ENCODE data around the gene BCKDHB.
A peak's percentile ranks its signal among the peaks of the same experiment; 100 is the strongest.

BCKDHB gene

DNA sequence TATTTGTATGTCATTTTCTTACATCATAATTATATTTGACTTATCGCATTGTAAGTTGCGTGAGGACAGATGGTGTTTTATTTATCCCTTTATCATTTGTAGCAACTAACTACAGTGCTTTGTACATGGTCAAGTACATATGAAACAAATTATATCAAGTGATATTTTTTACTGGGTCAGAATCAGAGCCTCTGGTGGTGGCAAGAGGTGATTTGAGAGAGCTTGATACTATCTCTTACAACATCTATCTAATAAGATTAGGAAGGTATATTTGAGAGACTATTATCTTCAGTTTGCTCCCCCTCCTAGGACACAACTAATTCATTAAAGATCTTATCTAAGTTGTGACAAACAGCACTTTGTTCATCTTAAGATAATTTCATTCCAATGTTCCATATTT is 47.7 kb downstream of the BCKDHB start:
- no peak for DNase-seq

DNA sequence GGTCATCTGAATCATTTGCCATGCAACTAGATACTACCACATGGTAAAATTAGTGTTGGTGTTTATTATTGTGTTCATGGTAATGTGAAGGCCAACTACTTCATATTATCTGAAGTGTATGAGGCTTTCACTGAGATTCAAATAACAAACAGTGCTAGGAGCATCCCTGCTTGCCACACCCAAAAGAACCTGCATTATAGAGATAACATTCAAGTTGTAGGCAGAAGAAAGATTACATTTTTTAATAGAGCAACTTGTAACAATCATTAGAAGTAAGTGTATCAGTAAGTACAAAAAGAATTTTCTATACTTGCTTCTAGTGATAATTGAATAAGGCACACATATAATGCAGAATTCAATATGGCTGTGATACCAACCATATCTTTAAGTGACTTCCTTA is 49.8 kb downstream of the BCKDHB start:
- DNase-seq = no peak

DNA sequence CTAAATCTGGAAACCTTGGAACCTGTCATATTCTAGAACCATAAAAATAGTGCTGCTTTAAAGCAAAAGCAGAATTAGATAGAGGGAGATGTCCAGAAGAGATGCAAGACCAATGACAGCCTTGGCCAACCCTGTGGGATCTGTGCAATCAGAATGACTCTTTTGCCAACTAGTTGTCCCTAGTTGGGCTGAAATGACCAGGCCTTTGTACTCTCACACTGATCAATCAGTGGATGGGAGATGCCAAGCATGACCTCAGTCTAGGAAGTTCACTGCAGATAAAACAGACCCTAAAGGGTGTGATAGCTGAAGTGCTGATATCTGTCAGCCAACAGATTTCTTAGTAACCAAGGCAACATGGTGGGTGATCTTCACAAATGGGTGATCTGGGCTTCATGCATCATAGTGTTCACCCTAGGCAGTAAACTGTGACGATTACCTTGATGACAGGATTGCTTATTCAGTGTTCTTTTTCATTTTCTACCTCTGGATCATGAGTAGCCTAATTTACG is 52.1 kb downstream of the BCKDHB start:
- no peak for DNase-seq

DNA sequence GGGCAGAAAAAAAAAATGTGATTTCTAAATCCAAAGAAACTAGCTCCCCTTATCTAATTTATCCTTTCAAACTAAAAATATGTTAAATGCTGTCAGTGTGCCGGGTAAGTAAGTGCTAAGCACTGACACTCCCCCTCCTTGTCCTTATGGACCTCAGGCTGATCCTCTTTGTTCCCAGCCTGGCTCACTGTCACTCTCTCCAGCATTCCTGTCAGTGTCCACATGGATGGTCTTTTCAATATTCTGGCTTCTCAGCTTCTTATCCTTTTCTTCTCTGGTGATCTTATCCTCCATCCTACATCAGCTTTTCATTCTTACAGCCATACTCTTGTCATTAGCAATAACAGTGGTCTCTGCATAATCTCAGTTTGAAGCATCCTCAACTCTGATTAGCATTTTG is 55.0 kb downstream of the BCKDHB start:
- DNase-seq = no peak

DNA sequence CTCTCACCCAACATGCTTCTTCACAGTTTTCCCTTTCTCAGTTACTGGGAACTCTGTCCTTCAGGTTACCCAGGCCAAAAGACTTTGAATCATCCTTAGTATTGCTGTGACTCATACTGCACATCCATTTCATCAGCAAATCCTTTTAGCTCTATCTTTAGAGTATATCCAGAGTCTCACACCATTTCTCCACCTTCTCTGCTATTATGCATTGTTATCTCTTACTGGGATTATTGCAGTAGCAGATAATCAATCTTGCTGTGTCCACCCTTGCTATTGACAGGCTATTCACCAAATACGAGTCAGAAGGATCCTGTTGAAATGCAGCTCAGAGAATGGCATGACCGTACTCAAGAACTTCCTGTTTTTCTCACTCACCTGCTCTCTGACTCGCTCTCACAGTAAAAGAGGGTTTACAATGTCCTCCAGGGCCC is 57.3 kb downstream of the BCKDHB start:
- DNase-seq = peak; percentile 23 to 45

DNA sequence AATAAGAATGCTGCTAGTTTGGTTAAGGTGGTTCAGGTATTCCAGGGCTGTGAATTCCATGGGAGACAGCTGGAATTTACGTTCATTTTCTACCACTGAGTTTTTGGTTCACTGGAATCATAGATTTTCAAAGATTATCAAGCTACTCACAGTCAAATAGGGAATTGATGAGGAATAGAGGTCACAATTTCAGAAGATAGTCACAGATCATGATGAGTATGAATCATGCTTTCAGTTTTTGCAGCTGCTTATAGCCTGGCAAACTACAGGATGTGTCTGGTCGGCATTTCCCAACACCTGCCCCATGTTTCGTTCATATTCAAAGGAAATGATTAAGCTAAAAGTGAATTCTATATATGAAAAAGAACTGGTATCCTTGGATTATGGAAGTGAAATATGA is 58.7 kb downstream of the BCKDHB start:
- DNase-seq = peak; percentile 25 to 45

DNA sequence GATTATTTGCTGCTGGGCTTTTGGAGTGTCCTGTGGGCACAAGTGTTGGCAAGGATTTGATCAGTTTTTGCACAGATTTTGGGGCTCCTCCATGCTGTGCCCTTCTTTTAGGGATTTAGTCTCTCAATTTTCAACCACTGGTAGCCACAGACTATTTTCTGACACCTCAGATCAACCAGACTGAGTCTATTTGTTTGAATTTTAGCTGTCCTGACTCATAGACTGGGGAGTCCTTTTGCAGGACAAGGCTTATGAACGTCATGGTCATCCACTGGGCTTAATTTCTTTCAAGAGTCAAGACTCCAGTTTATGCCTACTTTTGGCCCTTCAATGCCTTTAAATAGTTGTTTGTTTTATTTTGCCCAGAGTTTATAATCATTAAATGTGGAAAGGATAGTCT is 59.3 kb downstream of the BCKDHB start:
- no peak for DNase-seq

DNA sequence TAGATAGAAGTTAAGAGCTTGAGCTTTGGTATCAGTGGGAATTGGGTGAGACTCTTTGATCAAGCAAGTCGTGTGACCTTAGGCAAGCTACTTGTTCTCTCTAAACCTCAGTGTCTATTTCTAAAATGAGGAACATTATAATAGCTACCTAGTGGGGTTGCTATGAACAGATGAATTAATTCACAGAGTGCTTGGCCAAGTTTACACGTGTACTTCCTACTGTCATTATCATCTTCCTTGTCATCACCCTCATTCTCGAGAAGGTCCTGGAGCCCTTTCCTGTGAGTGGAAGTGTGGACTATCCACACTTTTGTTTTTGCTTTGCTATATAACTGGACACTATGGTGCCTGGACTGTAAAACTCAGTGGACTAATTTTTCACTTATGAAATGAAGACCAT is 64.0 kb downstream of the BCKDHB start:
- no peak for DNase-seq

DNA sequence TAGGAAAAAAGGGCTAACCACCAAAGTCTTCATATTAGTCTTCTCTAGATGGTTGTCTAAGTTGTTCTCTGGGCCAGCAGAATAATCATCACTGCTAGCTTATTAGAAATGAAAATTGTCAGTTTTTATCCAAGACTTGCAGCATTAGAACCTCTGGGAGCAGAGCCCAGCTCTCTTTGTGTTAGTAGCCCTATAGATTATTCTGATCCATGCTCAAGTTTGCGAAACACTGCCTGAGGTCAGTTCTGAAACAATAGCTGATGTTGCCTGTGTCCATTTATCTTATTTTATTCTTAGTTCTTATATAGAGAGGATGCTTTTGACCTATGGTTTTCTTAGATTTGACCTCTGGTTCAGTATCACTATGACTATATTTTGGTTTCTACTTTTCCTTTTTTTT is 66.9 kb downstream of the BCKDHB start:
- no peak for DNase-seq

DNA sequence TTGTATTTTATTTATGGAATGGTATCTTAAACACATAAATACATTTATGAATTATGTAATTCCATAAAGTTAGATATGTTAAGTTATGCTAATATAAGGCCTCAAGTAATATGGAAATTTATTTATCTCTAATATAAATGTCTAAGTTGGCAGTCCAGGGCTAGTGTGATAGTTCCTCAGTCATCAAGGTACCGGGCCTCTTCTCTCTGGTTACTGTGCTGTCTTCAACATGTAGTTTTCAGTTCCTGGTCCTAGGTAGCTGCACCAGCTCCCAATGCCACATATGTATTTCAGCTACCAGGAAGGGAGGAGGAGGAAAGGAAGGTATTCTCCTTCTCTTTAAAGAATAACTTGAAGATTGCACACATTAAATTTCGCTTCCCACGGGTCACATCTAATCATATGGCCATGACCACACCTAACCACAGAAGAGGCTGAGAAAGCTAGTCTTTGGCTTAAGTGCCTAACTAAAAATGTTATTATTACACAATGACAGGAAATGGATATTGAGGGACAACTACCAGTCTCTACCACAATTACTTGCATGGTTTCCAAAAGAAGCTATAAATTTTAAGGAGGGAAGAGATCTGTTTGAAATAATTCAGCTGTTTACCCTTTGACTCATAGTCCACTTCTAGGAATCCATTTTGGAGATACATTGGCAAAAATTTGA is 68.6 kb downstream of the BCKDHB start:
- peak; percentile 27 to 37 for DNase-seq

DNA sequence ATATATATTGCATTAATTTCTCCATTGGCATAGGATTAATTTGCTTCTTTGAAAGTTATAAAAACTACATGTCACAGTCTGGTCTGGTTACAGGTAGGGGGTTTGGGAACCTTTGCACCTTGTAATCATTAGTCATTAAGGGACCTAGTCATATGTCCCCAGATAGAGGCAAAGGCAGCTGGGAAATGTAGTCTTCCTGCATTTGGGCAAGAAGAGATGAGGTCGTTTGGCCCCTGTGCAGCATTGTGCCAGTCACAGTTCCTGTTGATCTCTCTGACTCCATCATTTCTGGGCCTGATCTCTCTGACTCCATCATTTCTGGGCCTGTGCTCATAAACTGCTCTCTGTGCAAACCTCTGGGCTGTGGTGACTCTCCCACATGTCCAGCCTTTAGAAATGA is 73.2 kb downstream of the BCKDHB start:
- DNase-seq = no peak

DNA sequence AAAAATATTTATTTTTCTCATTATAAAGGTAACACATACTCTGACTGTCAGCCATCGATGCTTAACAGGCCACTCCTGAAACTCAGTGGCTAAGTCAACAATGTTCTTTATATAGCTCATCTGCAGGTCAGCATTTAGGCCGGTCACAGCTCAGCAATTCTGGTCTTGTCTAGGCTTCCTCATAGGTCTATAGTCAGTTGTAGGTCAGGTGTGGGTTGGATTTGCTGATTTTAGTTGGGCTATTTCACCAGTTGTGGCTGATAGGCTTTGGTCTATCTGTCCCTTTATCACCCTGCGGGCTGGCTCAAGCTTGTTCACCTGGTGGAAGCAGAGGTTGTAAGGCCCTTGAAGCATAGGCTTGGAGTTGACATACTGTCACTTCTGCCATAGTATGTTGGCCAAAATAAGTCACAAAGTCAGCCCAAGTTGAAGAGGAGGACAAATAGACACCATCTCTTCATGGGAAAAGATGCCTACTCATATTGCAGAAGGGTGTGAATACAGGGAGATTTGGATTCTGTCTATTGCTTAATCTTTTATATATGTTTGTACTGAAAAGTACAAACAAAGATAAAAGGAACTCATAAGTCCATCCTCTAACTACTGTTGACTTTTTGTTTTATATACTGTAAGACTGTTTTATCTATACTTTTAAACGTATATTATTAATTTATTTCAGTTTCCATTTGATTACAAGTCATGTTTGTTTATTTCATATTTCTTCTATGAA is 75.0 kb downstream of the BCKDHB start:
- no peak for DNase-seq

DNA sequence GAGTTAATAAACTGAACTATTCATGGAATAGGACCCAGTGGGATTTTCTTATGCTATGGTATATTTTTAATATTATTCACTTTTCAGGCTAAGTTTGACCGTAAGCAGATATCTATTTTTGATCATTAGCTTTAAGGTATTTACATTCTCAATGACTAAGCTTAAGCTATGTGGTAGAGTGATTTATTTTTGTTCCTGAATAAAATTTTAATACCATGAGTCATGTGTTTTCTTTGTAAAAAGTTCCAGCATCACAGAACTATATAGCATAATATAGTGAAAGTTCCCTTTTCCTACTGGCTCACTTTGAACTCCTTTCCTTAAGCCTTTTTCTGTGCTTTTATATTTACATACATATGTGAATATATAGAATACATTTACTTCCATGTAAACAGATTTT is 75.8 kb downstream of the BCKDHB start:
- no peak for DNase-seq

DNA sequence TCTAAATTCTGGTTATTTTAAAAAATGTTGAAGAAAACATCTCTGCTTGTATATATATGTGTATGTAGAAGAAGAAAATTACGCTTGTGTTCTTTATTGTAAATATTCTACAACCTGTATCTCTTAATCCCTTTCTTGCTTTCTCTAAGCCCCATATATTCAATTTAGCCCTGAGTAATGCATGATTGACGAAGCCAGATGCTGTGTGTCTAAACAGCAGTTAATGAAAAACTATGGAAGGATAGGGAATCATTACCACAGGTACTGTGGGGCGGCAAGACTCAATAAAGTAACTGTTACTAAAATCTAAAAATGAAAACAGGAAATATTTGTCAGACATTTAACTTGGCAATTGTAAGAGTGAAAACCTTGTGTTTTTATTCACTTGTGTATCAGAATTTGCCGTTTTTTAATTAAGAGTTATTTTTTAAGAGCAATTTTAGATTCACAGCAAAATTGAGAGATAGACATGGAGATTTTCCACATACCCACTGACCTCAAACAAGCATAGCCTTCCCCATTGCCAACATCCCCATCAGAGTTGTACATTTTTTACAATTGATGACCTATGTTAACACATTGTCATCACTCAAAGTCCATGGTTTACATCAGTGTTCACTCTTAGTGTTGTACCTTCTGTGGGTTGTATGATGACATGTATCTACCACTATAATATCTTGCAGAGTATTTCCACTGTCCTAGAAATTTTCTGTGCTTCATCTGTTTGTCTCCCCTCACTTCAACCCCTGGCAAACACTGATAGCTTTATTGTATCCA is 76.7 kb downstream of the BCKDHB start:
- DNase-seq = no peak

DNA sequence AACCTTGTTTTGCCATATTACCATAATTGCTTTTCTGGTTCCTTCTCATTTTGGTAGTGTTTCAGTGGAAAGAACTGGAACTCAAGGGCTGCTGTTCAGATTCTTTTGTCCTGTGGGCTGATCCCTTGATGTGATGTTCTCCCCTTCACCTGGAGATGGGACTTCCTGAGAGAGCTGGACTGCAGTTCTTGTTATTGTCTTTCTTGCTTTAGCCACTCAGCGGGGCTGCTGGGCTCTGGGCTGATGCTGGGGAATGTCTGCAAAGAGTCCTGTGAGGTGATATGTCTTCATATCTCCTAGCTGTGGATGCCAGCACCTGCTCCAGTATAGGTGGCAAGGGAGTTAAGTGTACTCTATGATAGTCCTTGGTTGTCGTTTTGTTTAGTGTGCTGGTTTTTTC is 79.0 kb downstream of the BCKDHB start:
- no peak for DNase-seq

DNA sequence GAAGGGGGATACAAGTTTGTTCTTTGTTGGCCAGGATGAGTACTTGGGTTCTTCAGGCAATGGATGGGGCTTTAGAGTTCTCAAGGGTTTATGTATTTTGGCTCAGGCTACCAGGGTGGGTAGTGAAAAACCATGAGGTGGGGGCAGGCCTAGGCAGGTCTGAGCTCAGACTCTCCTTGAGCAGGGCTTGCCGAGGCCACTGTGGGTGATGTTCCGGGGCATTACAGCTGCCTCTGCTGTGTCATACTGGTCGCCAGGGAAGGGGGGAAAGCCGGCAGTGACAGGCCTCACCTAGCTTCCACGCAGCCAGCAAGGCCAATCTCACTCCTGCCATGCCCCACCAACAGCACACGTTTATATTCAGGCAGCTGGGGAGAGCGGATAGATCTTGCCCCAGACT is 79.6 kb downstream of the BCKDHB start:
- DNase-seq = no peak

DNA sequence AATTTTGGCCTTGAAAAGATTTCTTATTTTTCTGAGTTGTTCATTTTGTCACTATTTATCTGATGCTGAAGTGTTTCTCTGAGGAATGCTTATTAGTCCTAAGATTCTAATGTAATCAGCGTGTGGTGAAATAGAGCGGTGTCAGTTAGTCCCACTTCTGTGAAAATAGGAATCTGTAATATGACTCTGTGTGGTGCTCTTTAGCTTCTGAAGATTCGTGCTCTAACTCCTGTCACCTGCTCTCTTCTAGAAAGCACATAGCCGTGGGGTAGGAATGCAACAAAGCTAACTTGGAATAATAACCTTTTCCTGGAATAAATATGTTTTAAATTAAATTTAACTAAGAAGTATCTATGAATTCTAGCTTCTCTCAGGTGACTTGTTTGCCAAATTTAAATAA is 90.4 kb downstream of the BCKDHB start:
- no peak for DNase-seq

DNA sequence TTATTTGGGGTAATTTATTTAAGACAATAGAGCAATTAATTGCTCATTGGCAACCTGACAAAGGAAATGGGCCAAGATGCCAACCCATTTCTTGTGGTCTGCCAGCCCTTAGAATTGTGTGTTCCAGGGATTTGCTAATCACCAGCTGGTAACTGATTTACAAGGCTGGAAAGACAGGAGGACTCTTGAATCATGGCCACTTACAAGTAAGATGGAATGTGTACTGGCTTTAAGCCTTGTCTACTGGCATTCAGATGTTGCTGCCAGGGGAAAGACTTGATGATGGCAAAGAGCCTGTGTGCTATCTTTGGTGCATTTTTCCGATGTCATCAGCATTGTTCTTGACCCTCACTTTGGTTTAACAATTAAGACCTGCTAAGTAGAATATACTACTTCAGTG is 91.0 kb downstream of the BCKDHB start:
- DNase-seq = no peak

DNA sequence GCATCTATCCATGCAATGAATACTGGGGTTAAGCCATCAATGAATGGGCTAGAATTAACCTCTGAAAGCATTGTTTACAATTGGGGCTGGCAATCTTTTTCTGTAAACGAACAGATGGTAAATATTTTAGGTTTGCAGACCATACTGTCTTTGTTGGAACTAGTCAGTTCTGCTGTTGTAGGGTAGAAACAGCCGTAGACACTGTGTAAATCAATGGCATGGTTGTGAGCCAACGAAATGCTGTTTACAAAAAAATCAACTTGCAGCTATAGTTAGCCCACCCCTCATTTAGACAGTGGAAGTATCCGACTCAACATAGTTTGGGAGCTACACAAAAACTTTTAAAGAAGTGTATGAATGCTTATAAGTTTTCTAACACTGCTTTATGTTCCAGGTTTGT is 91.5 kb downstream of the BCKDHB start:
- no peak for DNase-seq

DNA sequence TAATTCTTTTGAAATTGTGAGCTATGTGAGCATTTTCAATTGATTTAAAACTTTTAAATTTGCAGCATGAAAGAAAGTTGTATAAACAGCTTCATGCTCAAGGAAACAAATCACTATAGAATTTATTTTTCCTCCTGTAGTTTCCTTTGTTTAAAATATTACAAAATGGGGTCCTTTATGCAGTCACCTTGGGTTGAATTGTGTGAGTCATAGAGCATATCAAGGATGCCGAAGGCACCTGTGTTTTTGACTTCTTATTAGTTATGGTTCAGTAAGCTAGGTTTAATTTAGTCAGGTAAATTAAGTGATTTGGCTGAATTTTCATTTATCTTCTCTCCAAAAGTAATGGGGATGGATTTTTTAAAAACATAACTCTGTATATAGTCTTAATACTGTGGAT is 96.8 kb downstream of the BCKDHB start:
- no peak for DNase-seq

DNA sequence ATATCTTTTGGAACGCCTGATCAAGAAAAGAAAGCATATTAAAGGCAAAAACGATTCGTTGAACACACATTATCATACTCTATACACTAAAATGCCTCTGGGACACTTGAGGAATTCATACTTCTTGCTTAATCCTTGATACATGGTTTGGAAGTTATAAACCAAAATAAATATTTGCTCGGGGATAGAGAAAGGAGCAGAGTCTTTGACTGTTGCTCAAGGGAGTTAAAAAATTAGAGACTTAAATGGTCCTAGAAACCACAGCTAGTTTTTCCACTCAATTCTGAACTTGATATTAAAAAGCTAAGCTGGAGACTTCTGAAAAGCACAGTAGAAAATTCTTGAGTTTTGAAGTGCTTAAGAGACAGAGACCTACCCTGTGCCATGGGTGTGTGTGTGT is 98.9 kb downstream of the BCKDHB start:
- no peak for DNase-seq

DNA sequence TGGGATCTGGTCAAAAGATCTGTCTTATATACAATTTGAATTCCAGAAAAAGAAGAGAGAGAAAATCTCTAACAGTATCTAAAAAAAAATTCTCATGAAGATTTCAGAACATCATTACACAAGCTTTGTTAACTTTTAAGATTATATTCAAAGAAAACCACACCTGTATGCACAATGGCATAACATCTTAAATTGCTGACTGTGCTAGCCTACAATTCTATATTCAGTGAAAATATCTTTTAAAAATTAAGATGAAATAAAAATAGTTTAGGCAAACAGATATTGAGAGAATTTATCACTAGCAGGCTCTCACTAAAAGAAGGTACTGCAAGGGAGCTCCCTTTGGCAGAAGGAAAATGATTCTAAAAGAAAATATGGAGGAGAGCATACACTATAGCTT is 100.3 kb downstream of the BCKDHB start:
- DNase-seq = no peak

DNA sequence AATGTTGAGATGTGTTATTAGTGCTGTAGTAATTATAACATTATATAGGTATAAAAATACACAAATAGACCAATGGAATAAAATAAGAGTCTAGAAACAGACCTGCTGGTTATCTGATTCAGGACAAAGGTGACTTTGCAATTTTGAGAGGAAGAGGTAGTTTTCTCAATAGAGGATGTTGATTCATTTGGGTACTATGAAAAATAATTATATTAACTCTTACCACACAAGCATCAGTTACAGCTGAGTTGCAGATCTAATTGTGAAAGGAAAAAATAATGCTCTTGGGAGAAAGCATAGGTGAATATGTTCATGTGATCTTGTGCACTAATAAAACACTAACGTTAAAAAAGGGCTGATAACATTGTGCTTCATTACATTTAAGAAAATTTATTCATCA is 103.0 kb downstream of the BCKDHB start:
- no peak for DNase-seq

DNA sequence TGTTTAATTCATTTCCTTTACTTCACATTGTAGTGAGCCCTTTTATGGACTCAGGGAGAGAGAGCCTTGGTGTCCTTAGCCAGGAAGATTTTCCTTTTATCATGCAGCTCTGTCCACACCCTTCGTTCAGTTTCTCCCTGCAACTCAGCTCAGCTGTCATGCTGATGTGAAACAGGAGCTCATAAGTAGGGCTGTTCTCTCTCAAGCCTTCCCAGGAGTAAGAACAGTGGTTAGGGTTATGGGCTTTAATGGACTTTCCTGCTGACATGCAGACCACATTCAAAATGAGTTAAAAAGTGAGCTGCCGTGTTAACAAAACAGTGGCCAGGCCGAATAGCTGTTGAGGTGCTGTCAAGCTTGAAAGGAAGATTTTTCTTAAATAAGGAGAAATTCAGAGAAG is 104.1 kb downstream of the BCKDHB start:
- no peak for DNase-seq
